Trophoblast cell (in vitro differentiated cells and primary cell): ENCODE results near the gene FYN.

Experiments used
- DNase-seq, 2 donors: peaks; one replicate each; pipeline ENCODE4 v3.0.0-alpha.2; 2016
- H2AFZ ChIP-seq: 2 replicates; pipeline ENCODE4 v1.6.1; 2013; ENCODE audit warnings: low read length, moderate library complexity, mild to moderate bottlenecking; ENCODE audit not compliant: insufficient read depth, poor library complexity
- H2AK5ac ChIP-seq: 2 replicates; pipeline ENCODE4 v1.6.1; 2013; ENCODE audit warnings: mild to moderate bottlenecking, low read length
- H2BK120ac ChIP-seq: 2 replicates; pipeline ENCODE4 v1.6.1; 2013; ENCODE audit warnings: low read length, mild to moderate bottlenecking, moderate library complexity; ENCODE audit not compliant: insufficient read depth, poor library complexity
- H2BK12ac ChIP-seq: 2 replicates; pipeline ENCODE4 v1.6.1; 2013; ENCODE audit warnings: mild to moderate bottlenecking, low read length, moderate library complexity
- H2BK5ac ChIP-seq: 2 replicates; pipeline ENCODE4 v1.6.1; 2013; ENCODE audit warnings: low read length, low read depth, moderate library complexity, mild to moderate bottlenecking; ENCODE audit not compliant: poor library complexity
- H3K14ac ChIP-seq: 2 replicates; pipeline ENCODE4 v1.6.1; 2013; ENCODE audit warnings: mild to moderate bottlenecking, low read length
- H3K18ac ChIP-seq: 2 replicates; pipeline ENCODE4 v1.6.1; 2013; ENCODE audit warnings: mild to moderate bottlenecking, low read length
- H3K23ac ChIP-seq: 2 replicates; pipeline ENCODE4 v1.6.1; 2013; ENCODE audit warnings: low read length
- H3K27ac ChIP-seq: 2 replicates; pipeline ENCODE4 v1.5.1; 2013; ENCODE audit warnings: low read depth, mild to moderate bottlenecking, inconsistent platforms, low read length, moderate library complexity
- H3K27me3 ChIP-seq: 2 replicates; pipeline ENCODE4 v1.6.1; 2013; ENCODE audit warnings: inconsistent platforms, mild to moderate bottlenecking, low read length, moderate library complexity; ENCODE audit not compliant: insufficient read depth
- H3K36me3 ChIP-seq, 2 experiments: 1 replicate in 1 of 2; 2 replicates in 1 of 2; pipeline ENCODE4 v1.6.1; 2013; ENCODE audit warnings: low read length in 2 of 2, mild to moderate bottlenecking in 2 of 2, moderate library complexity in 1 of 2; ENCODE audit not compliant: insufficient read depth in 2 of 2, control insufficient read depth in 1 of 2
- H3K4ac ChIP-seq: 2 replicates; pipeline ENCODE4 v1.6.1; 2013; ENCODE audit warnings: low read depth, mild to moderate bottlenecking, low read length, moderate library complexity
- H3K4me1 ChIP-seq, 2 experiments: 1 replicate in 1 of 2; 2 replicates in 1 of 2; pipeline ENCODE4 v1.6.1; 2013; ENCODE audit warnings: low read length in 2 of 2, mild to moderate bottlenecking in 2 of 2, moderate library complexity in 1 of 2; ENCODE audit not compliant: insufficient read depth in 2 of 2, control insufficient read depth in 1 of 2
- H3K4me2 ChIP-seq: 2 replicates; pipeline ENCODE4 v1.6.1; 2013; ENCODE audit warnings: inconsistent platforms, mild to moderate bottlenecking, low read length, moderate library complexity
- H3K4me3 ChIP-seq: 2 replicates; pipeline ENCODE4 v1.5.1; 2013; ENCODE audit warnings: mild to moderate bottlenecking, low read depth, low read length, inconsistent platforms
- H3K79me1 ChIP-seq: one replicate; pipeline ENCODE4 v1.6.1; 2013; ENCODE audit warnings: low read length
- H3K79me2 ChIP-seq: 2 replicates; pipeline ENCODE4 v1.6.1; 2013; ENCODE audit warnings: low read length, mild to moderate bottlenecking; ENCODE audit not compliant: control insufficient read depth, insufficient read depth, poor library complexity
- H3K9ac ChIP-seq: 2 replicates; pipeline ENCODE4 v1.6.1; 2013; ENCODE audit warnings: mild to moderate bottlenecking, low read length
- H3K9me3 ChIP-seq: 2 replicates; pipeline ENCODE4 v1.6.1; 2013; ENCODE audit warnings: low read depth, mild to moderate bottlenecking, control low read depth, inconsistent platforms, low read length; ENCODE audit not compliant: insufficient read depth
- H4K12ac ChIP-seq: 2 replicates; pipeline ENCODE4 v1.6.1; 2013; ENCODE audit warnings: low read depth, mild to moderate bottlenecking, low read length, moderate library complexity
- H4K8ac ChIP-seq: 2 replicates; pipeline ENCODE4 v1.6.1; 2013; ENCODE audit warnings: low read depth, mild to moderate bottlenecking, low read length, moderate library complexity
- H4K91ac ChIP-seq: one replicate; pipeline ENCODE4 v1.6.1; 2013; ENCODE audit warnings: low read depth, mild to moderate bottlenecking, low read length, moderate library complexity
- WGBS: extraction: QIAGEN DNeasy Blood & Tissue Kit; methylation state at CpG from one replicate; pipeline ENCODE4 v1.1.7; 2013; ENCODE audit warnings: missing lambda C conversion rate; ENCODE audit not compliant: insufficient read length, insufficient coverage; ENCODE audit errors: extremely low coverage; 5-methylcytosine and 5-hydroxymethylcytosine counted together

The FYN gene

DNA sequence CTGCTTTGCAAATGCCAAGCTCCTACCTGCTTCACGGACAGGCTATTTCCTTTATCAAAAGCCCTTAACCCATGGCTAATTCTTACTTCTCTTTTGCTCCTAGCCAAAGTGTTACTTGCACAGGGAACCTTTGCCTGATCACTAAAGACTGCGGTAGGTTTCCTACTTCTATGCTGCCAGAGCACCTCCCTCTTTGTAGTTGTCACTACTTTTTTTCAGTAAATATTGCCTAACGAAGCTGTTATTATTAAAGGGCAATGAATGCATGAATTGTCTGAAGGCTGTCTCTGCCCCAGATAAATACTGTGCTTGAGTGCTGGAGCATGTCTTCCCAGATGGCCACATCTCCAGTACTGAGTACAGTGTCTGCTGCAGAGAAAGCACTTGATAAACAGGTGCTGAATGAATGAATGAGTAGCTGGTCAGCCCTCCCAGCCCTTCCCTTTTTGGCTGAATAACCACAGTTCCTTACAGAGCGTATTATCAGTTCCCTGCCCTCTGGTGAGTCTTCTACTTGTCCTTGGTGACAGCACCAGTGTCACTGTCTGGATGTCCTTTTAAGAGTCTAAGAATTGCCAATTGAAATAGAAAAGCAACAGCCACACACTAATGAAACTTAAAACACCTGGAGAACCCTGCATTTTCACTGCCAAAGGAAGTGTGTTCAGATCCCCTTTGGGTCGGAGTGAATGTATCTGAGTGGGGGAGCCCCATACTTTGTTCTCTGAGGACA, 194.0 kb downstream of the FYN start:
- no peak overlapping the region for H2BK5ac ChIP-seq
- H3K18ac ChIP-seq = no peak overlapping the region
- H3K27me3 ChIP-seq = no peaks in the 10 kb centered on the region
- no peak for DNase-seq
- no peak overlapping the region for H4K12ac ChIP-seq
- H3K9me3 ChIP-seq = no peaks in the 10 kb centered on the region
- no peak overlapping the region for H3K4ac ChIP-seq
- H3K14ac ChIP-seq = no peak overlapping the region
- H2BK120ac ChIP-seq = no peak overlapping the region
- H4K8ac ChIP-seq = no peak overlapping the region
- no peak overlapping the region for H3K4me2 ChIP-seq
- H2BK12ac ChIP-seq = no peak overlapping the region
- H3K79me2 ChIP-seq = no peaks in the 10 kb centered on the region
- no peak overlapping the region for H3K23ac ChIP-seq
- H4K91ac ChIP-seq = no peak overlapping the region
- H3K27ac ChIP-seq = no peak overlapping the region
- H2AK5ac ChIP-seq = no peak overlapping the region
- WGBS = no CpG with 5 or more reads among the region's 5 CpGs
- H2AFZ ChIP-seq = no peak overlapping the region
- H3K4me3 ChIP-seq = no peak overlapping the region
- peaks cover 2 to 8% of the 10 kb centered on the region in 2 experiments for H3K36me3 ChIP-seq
- H3K4me1 ChIP-seq = no peaks in the 10 kb centered on the region
- H3K9ac ChIP-seq = no peak overlapping the region
- no peaks in the 10 kb centered on the region for H3K79me1 ChIP-seq

- H3K36me3 ChIP-seq = peaks cover 8 to 10% of the 10 kb centered on the region in 2 experiments
- no peak overlapping the region for H3K4me3 ChIP-seq
- H2BK5ac ChIP-seq = no peak overlapping the region
- no peak overlapping the region for H2AK5ac ChIP-seq
- H2AFZ ChIP-seq = no peak overlapping the region
- H4K8ac ChIP-seq = no peak overlapping the region
- no peaks in the 10 kb centered on the region for H3K9me3 ChIP-seq
- no peak overlapping the region for H3K14ac ChIP-seq
- no CpG with 5 or more reads among the region's 3 CpGs for WGBS
- H3K18ac ChIP-seq = no peak overlapping the region
- no peak overlapping the region for H4K12ac ChIP-seq
- H3K9ac ChIP-seq = no peak overlapping the region
- H3K79me2 ChIP-seq = no peaks in the 10 kb centered on the region
- no peak for DNase-seq
- H3K4ac ChIP-seq = no peak overlapping the region
- H3K27ac ChIP-seq = no peak overlapping the region
- no peaks in the 10 kb centered on the region for H3K27me3 ChIP-seq
- no peaks in the 10 kb centered on the region for H3K4me1 ChIP-seq
- H3K79me1 ChIP-seq = no peaks in the 10 kb centered on the region
- no peak overlapping the region for H2BK120ac ChIP-seq
- no peak overlapping the region for H4K91ac ChIP-seq
- no peak overlapping the region for H3K23ac ChIP-seq
- H3K4me2 ChIP-seq = no peak overlapping the region
- no peak overlapping the region for H2BK12ac ChIP-seq
These were observed 195.8 kb downstream of the FYN start for GRCh38 chr6:111677249-111677990.

GRCh38 chr6:111676383-111676782, 196.9 kb downstream of the FYN start:
- no peaks in the 10 kb centered on the region for H3K27me3 ChIP-seq
- H3K4ac ChIP-seq = no peak overlapping the region
- H3K79me1 ChIP-seq = no peaks in the 10 kb centered on the region
- H3K14ac ChIP-seq = no peak overlapping the region
- no peak overlapping the region for H3K27ac ChIP-seq
- H2BK5ac ChIP-seq = no peak overlapping the region
- no peaks in the 10 kb centered on the region for H3K9me3 ChIP-seq
- WGBS = no CpG with 5 or more reads among the region's 2 CpGs
- no peak overlapping the region for H4K12ac ChIP-seq
- peaks cover 8 to 9% of the 10 kb centered on the region in 2 experiments for H3K36me3 ChIP-seq
- no peak overlapping the region for H2BK120ac ChIP-seq
- no peak overlapping the region for H3K9ac ChIP-seq
- no peak overlapping the region for H3K4me2 ChIP-seq
- no peak overlapping the region for H2AFZ ChIP-seq
- no peak overlapping the region for H3K18ac ChIP-seq
- no peak for DNase-seq
- H2BK12ac ChIP-seq = no peak overlapping the region
- H3K4me3 ChIP-seq = no peak overlapping the region
- H3K79me2 ChIP-seq = no peaks in the 10 kb centered on the region
- H4K91ac ChIP-seq = no peak overlapping the region
- no peak overlapping the region for H4K8ac ChIP-seq
- H3K23ac ChIP-seq = no peak overlapping the region
- no peaks in the 10 kb centered on the region for H3K4me1 ChIP-seq
- no peak overlapping the region for H2AK5ac ChIP-seq

- H3K9me3 ChIP-seq = no peaks in the 10 kb centered on the region
- no peak overlapping the region for H3K9ac ChIP-seq
- H4K91ac ChIP-seq = no peak overlapping the region
- H4K12ac ChIP-seq = no peak overlapping the region
- no peak overlapping the region for H3K14ac ChIP-seq
- H3K27me3 ChIP-seq = no peaks in the 10 kb centered on the region
- H2AFZ ChIP-seq = no peak overlapping the region
- H3K23ac ChIP-seq = no peak overlapping the region
- H3K79me2 ChIP-seq = no peaks in the 10 kb centered on the region
- H3K79me1 ChIP-seq = no peaks in the 10 kb centered on the region
- no CpG with 5 or more reads among the region's 1 CpG for WGBS
- DNase-seq = no peak
- H3K4me2 ChIP-seq = no peak overlapping the region
- H3K4me3 ChIP-seq = no peak overlapping the region
- no peak overlapping the region for H4K8ac ChIP-seq
- H3K4ac ChIP-seq = no peak overlapping the region
- peaks cover 8 to 9% of the 10 kb centered on the region in 2 experiments for H3K36me3 ChIP-seq
- H3K27ac ChIP-seq = no peak overlapping the region
- no peak overlapping the region for H3K18ac ChIP-seq
- no peak overlapping the region for H2AK5ac ChIP-seq
- H2BK120ac ChIP-seq = no peak overlapping the region
- H3K4me1 ChIP-seq = peaks cover under 1 to 3% of the 10 kb centered on the region in 2 experiments
- H2BK5ac ChIP-seq = no peak overlapping the region
- no peak overlapping the region for H2BK12ac ChIP-seq
These were observed 198.4 kb downstream of the FYN start for GRCh38 chr6:111674883-111675282.
